Left lobe of liver (tissue), 1 donor: ENCODE results near the gene MAPK14. TPM values are rescaled to one million over a fixed set of nuclear protein-coding genes. Genes with fewer than 3 reads are reported as not detected.

Experiments
- total RNA-seq: library from RNA; stranded (reverse); gene quantifications from one replicate; pipeline ENCODE4 v1.2.1, GENCODE V29; 2021
- donor health status: DM: no; HTN: yes; CAD: no.

Gene MAPK14
- total RNA-seq, 1 donor from 2014 or later, result 40.8 TPM

Other genes with a start within 250 kb of the MAPK14 start
- not detected for gene CLPSL1, start 246.8 kb upstream of the MAPK14 start, total RNA-seq
- 6.6 TPM for gene CLPS, start 230.5 kb upstream of the MAPK14 start, total RNA-seq
- not detected for gene LHFPL5, start 222.5 kb upstream of the MAPK14 start, total RNA-seq
- 22.9 TPM for gene SRPK1, start 106.7 kb upstream of the MAPK14 start, total RNA-seq
- gene SLC26A8, start 3.2 kb upstream of the MAPK14 start, total RNA-seq, result 0.30 TPM
- gene MAPK13, start 102.7 kb downstream of the MAPK14 start, total RNA-seq, result 1.9 TPM
- gene BRPF3, start 168.9 kb downstream of the MAPK14 start, total RNA-seq, result 18.4 TPM
- not detected for gene PNPLA1, start 242.3 kb downstream of the MAPK14 start, total RNA-seq